Heart left ventricle (tissue), 16 donors: Measurements from ENCODE around the gene RPGR. TPM values are rescaled to one million over a fixed set of nuclear protein-coding genes. Genes with fewer than 3 reads are reported as not detected.

Experiments used
- ATAC-seq, 4 donors: fragments of 200-7000 bp; cut with Tn5 transposase; one replicate each; pipeline ENCODE4 v1.9.1; 2020 to 2022; ENCODE audit warnings: moderate library complexity in 4 of 4, mild to moderate bottlenecking in 3 of 4, moderate number of reproducible peaks in 1 of 4
- DNase-seq, 5 donors: peaks; one replicate each; pipeline ENCODE4 v3.0.0-alpha.2; 2020
- H3K27ac ChIP-seq, 12 donors: fragments of 200-600 bp; sonication (generic) in 4 of 12; one replicate each; pipeline versions ENCODE4 v1.5.0 to v1.8.0; 2016 to 2022; ENCODE audit warnings: mild to moderate bottlenecking in 2 of 12
- H3K27me3 ChIP-seq, 9 donors: fragments of 200-600 bp; sonication (generic) in 2 of 9; one replicate each; pipeline versions ENCODE4 v1.5.1 to v1.8.0; 2016 to 2022; ENCODE audit warnings: mild to moderate bottlenecking in 3 of 9
- H3K36me3 ChIP-seq, 9 donors: fragments of 200-600 bp; sonication (generic) in 2 of 9; one replicate each; pipeline versions ENCODE4 v1.5.0 to v1.8.0; 2018 to 2022; ENCODE audit warnings: mild to moderate bottlenecking in 2 of 9
- H3K4me1 ChIP-seq, 12 donors: fragments of 200-600 bp; sonication (generic) in 4 of 12; one replicate each; pipeline versions ENCODE4 v1.5.0 to v1.8.0; 2016 to 2022; ENCODE audit warnings: mild to moderate bottlenecking in 3 of 12
- H3K4me3 ChIP-seq, 12 donors: fragments of 200-600 bp; sonication (generic) in 4 of 12; one replicate each; pipeline versions ENCODE4 v1.5.0 to v1.8.0; 2017 to 2022; ENCODE audit warnings: mild to moderate bottlenecking in 9 of 12, moderate library complexity in 4 of 12
- H3K9me3 ChIP-seq, 12 donors: fragments of 200-600 bp; sonication (generic) in 4 of 12; one replicate each; pipeline versions ENCODE4 v1.5.0 to v1.8.0; 2016 to 2022; ENCODE audit warnings: mild to moderate bottlenecking in 1 of 12
- POLR2A ChIP-seq, 2 donors: fragments of 450-650 bp; IDR thresholded peaks; one replicate each; pipeline ENCODE4 v1.6.1; 2017; ENCODE audit warnings: antibody characterized with exemption in 2 of 2, mild to moderate bottlenecking in 2 of 2, moderate library complexity in 2 of 2
- WGBS, 4 donors: extraction: QIAGEN DNeasy Blood & Tissue Kit in 2 of 4; methylation state at CpG; one replicate each; pipeline versions ENCODE4 v1.1.5 to v1.1.7; 2013 to 2018; 5-methylcytosine and 5-hydroxymethylcytosine counted together
- intact Hi-C, 10 donors: fragments of 100-400 bp; cut with DNase I; formaldehyde crosslinking; loops; one replicate each; pipeline versions ENCODE4 v1.11.1 to v1.14.2; 2022
- polyA plus RNA-seq, 2 donors: library from polyadenylated mRNA; stranded (reverse); fragments of 200-250 nt; gene quantifications; one replicate each; pipeline ENCODE4 v1.2.3, GENCODE V29; 2013
- total RNA-seq, 9 donors: library from RNA; depleted of rRNA in 2 of 9; stranded (reverse); fragments of >200 nt in 2 of 9; fragmentation: NEBNext Ultra II Directional in 3 of 9; extraction: Animal tissue kit (Norgen Biotek cat#: 25700) in 3 of 9; gene quantifications; one replicate each; pipeline versions ENCODE4 v1.1.0 to v1.2.4, GENCODE V29; 2016 to 2023
- TF ChIP-seq, protein P1 (sequence below), 12 donors: fragments of 200-600 bp; sonication (generic) in 4 of 12; IDR thresholded peaks; one replicate each; pipeline versions ENCODE4 v1.5.0 to v1.8.0; 2018 to 2022; ENCODE audit warnings: antibody characterized with exemption in 12 of 12, mild to moderate bottlenecking in 5 of 12
- donor health status: ischemic (EF 13 %, LVEDD 7.1; RV severe dilation, severe dysfunction).
- donor health status: healthy with polysubstance abuse.
- donor health status: DM: no; HTN: yes; CAD: no.
- donor health status: DM: no; HTN: no; CAD: no.
- donor health status: ischemic (EF 25% LVEDD 6.9; RV normal size, moderate dysfunction).
- donor health status: ischemic (EF 25% LVEDD 5.7; RV mildly dilated, moderate dysfunction).
- donor health status: healthy.
- donor health status: DM: yes; HTN: yes; CAD: no.
- donor health status: ischemic (EF 35%, LVEDD 5.7; RV mildly dilated, moderate dysfunction).
- donor health status: nonischemic (EF 11% LVEDD 7.7; RV severe dilation, severe dysfunction).
- donor health status: DM: yes; HTN: yes; CAD: no.
- donor health status: PGD.
- donor health status: ischemic (EF 29% LVEDD 5.4; RV normal size, mild dysfunction).
- donor health status: nonischemic (EF 23%, LVEDD 6.1; RV moderate dilation, normal function).

Gene RPGR
- total and polyA plus RNA-seq, 11 donors = 4.1 to 13.0 (median 6.9) TPM

GRCh38 chrX:38232079-38232686 is 95.1 kb downstream of the RPGR start:
- Histone ChIP-seq H3K4me3 (no peak overlapping the region), H3K27ac (peak overlapping the region in 5 of 12 donors; percentile 1 to 74 (median 34)), H3K4me1 (peaks cover 0 to 17% (median 0%) of the 10 kb centered on the region in 12 donors), H3K36me3 (no peaks in the 10 kb centered on the region), H3K9me3 (no peaks in the 10 kb centered on the region), H3K27me3 (peaks cover 0 to 4% (median 0%) of the 10 kb centered on the region in 9 donors)
- 44 to 59% (median 50%) methylated on average over 3 of the region's 3 CpGs for WGBS, 4 donors
- intact Hi-C loops = no loop called here
- peak in 3 of 4 donors; percentile 46 to 66 (median 66) for ATAC-seq
- no peak for DNase-seq
- TF ChIP-seq, protein P1, sequence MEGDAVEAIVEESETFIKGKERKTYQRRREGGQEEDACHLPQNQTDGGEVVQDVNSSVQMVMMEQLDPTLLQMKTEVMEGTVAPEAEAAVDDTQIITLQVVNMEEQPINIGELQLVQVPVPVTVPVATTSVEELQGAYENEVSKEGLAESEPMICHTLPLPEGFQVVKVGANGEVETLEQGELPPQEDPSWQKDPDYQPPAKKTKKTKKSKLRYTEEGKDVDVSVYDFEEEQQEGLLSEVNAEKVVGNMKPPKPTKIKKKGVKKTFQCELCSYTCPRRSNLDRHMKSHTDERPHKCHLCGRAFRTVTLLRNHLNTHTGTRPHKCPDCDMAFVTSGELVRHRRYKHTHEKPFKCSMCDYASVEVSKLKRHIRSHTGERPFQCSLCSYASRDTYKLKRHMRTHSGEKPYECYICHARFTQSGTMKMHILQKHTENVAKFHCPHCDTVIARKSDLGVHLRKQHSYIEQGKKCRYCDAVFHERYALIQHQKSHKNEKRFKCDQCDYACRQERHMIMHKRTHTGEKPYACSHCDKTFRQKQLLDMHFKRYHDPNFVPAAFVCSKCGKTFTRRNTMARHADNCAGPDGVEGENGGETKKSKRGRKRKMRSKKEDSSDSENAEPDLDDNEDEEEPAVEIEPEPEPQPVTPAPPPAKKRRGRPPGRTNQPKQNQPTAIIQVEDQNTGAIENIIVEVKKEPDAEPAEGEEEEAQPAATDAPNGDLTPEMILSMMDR (IDR thresholded peaks at IDR 0.05) = no peak
- no peak for TF ChIP-seq POLR2A (IDR thresholded peaks at IDR 0.05)

DNA sequence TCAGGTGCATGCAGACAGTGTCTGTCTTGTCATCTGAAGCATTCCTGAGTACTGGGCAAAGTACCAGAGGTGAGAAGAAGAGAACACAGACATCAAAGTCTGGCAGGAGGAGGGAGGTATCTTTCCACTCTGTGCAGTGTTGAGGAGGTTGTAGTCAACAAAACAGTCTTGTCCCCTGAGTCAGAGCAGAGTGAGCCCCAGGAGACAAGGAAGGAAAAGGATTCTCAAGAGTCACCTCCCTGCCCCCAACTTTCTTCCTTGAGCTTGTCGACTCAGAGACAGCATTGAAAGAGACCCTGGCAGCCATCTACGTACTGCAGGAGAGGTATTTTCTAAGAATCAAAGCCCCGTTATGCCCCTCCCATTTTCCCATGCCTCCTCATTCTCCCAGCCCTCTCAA is 102.2 kb downstream of the RPGR start:
- peaks cover 0 to 40% (median 0%) of the 10 kb centered on the region in 9 donors for H3K27me3 ChIP-seq
- TF ChIP-seq, protein P1 (IDR thresholded peaks at IDR 0.05) = no peak
- TF ChIP-seq POLR2A (IDR thresholded peaks at IDR 0.05) = no peak
- no peaks in the 10 kb centered on the region for H3K9me3 ChIP-seq
- no peaks in the 10 kb centered on the region for H3K4me1 ChIP-seq
- peak overlapping the region in 9 of 12 donors; percentile 11 to 81 (median 68) for H3K27ac ChIP-seq
- WGBS, 4 donors = 12 to 29% (median 21%) methylated on average over 3 of the region's 3 CpGs
- ATAC-seq (peak in 1 of 4 donors; percentile 30), DNase-seq (no peak)
- peak overlapping the region in 7 of 12 donors; percentile 1 to 23 (median 17) for H3K4me3 ChIP-seq
- H3K36me3 ChIP-seq = no peaks in the 10 kb centered on the region
- intact Hi-C loops = loop anchor here in 1 of 10 donors (5.0 kb wide), 1 partner anchor 37 kb away; no protein-coding TSS in a partner anchor

- Histone ChIP-seq H3K36me3 (no peaks in the 10 kb centered on the region), H3K27ac (peak overlapping the region in 10 of 12 donors; percentile 4 to 81 (median 64)), H3K4me1 (no peaks in the 10 kb centered on the region), H3K9me3 (no peaks in the 10 kb centered on the region), H3K4me3 (no peak overlapping the region), H3K27me3 (peaks cover 0 to 46% (median 0%) of the 10 kb centered on the region in 9 donors)
- intact Hi-C loops = no loop called here
- no peak for TF ChIP-seq POLR2A (IDR thresholded peaks at IDR 0.05)
- TF ChIP-seq, protein P1 (IDR thresholded peaks at IDR 0.05) = no peak
- ATAC-seq = peak; percentile 22 to 55 (median 39)
- DNase-seq = no peak
These were observed 103.1 kb downstream of the RPGR start for GRCh38 chrX:38224160-38224559.

- 52 to 57% (median 54%) methylated on average over 10 of the region's 10 CpGs for WGBS, 4 donors
- Histone ChIP-seq H3K4me1 (no peaks in the 10 kb centered on the region), H3K4me3 (peak overlapping the region in 9 of 12 donors; percentile 46 to 75 (median 62)), H3K9me3 (no peaks in the 10 kb centered on the region), H3K27ac (peak overlapping the region in 10 of 12 donors; percentile 46 to 77 (median 68)), H3K27me3 (peaks cover 0 to 65% (median 0%) of the 10 kb centered on the region in 9 donors), H3K36me3 (no peaks in the 10 kb centered on the region)
- no peak for TF ChIP-seq POLR2A (IDR thresholded peaks at IDR 0.05)
- TF ChIP-seq, protein P1 (IDR thresholded peaks at IDR 0.05) = no peak
- ATAC-seq (peak in 2 of 4 donors; percentile 32 to 45), DNase-seq (no peak)
- intact Hi-C loops = no loop called here
These were observed 105.8 kb downstream of the RPGR start for GRCh38 chrX:38221391-38221929.
